CD4-positive, alpha-beta T cell treated with Interleukin-2 at 100 ng/mL for 4 hours (primary cell): Measurements from ENCODE around the gene ZNF200.
"Not testable (repeated sequence)": the region's sequence is repeated elsewhere in the genome, so short reads cannot be mapped to it uniquely, and the experiment has no call there.

Source experiments
- DNase-seq: peaks from one replicate; pipeline ENCODE4 v3.0.0-alpha.2; 2020; ENCODE audit warnings: low spot score

The ZNF200 gene

DNA sequence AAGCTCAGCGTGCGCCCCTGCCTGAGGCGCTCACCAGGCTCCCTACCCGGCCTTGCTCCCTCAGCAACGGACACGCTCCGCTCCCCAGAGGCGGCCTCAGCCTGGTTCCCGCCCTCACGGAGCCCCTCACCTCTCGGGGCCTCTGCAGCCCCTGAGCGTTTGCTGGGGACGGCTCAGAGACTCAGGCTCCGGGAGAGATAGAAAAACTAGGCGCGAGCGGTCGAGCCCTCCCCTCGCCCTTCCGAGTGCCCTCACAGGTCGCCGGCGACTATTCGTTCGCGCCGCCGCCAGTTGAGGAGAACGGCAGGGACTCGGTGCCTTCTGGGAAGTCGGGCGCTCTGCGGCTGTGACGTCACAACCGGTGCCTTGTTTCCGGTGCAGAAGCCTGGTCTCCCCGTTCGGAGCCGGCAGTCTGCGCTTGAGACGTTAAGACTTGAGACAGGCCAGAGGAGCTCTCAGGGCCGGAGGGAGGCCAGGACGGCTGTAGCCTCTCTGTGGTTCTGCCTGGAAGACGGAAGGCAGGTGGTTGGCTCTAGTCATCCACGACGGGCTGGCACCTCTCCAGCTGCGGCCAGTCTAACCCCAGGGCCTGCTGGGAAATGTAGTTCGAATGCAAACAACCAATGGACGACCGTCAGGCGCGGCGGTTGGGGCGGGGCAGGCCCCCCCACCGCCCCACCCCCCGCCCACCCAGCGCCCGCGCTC lies at the start of gene ZNF200:
Gene ZNF200, minus strand, starts transcription at position 302 of the 705 bp plus-strand sequence. CDS start 1,403 bp downstream, outside the sequence.
- peak; percentile 89 for DNase-seq

GRCh38 chr16:3283543-3284447 lies 48.8 kb upstream of the ZNF200 start:
- DNase-seq, result no peak

DNA sequence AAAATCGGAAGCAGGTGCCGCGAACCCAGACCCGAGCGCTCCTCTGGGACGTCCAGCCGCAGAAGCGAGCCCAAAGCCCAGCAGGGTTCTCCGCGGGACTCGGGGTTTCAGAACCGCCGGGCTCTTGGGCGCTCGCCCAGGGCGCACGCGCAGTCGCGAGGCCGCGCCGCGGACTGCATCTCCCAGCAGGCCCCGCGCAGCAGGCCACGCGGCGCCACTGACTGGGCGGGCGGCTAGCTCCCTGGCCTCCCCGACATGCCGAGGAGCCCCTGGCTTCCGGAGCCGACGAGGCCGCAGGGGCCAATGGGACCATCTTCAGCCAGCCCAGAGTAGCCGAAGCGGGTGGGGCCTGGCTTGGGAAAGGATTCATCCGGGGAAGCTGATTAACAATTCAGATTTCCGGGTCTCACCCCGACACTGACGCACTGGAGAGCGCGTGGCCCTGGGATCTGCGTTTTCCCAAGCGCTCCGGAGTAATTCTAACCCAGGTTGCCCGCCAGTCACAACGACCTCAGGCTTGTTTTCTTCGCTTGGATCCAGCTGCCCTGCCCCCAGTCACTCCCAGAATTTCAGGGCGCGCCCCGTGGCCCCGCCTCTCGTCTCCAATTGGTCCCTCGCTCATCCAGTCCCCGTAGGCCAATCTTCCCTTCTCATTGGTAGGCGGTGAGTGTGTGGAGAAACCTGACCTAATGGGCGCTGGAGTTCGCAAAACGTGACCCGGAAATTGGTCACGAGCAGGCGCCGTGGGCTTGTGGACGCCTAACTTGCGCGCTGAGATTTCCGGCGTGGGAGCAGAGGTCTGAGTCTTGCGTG lies 48.0 kb upstream of the ZNF200 start, which contains the start of gene ZNF263:
Gene ZNF263, plus strand, starts transcription at position 762 of the 813 bp plus-strand sequence. CDS start 328 bp downstream, outside the sequence.
- DNase-seq, result peak; percentile 95

- peak; percentile 4 for DNase-seq
These were observed 47.3 kb upstream of the ZNF200 start for GRCh38 chr16:3282103-3282729.

DNA sequence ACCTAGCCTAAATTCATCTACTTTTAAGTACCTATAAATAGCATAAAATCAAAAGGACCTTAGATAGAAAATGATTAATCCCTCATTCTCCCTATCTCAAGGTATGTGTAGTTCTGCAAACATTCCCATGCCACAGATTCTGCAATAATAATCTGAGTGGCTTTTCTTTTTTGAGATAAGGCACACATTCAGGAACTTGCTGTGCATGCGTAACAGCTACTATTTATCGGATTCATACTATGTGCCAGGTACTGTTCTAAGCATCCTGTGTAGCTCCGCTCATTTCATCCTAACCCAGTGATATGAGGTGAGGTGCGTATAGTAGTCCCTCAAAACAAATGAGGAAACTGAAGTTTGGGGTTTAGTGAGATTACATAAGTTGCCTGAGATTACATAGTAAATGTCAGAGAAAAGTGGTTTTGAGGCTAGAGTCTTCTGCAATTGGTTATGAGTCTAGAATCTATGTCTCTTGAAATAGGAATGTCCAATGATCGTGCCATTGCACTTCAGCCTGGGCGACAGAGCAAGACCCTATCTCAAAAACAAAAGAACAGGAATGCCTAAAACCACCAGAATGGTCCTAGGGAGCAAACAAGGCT lies 46.4 kb upstream of the ZNF200 start:
- DNase-seq, result no peak

GRCh38 chr16:3276679-3277078 lies 41.7 kb upstream of the ZNF200 start:
- no peak for DNase-seq

- DNase-seq, result no peak
These were observed 40.0 kb upstream of the ZNF200 start for GRCh38 chr16:3274947-3275346.

- DNase-seq, result no peak
These were observed 39.5 kb upstream of the ZNF200 start for GRCh38 chr16:3274490-3274889.

- DNase-seq, result not testable (repeated sequence)
These were observed 36.3 kb upstream of the ZNF200 start for GRCh38 chr16:3271281-3271680.

GRCh38 chr16:3270718-3271117 lies 35.8 kb upstream of the ZNF200 start:
- not testable (repeated sequence) for DNase-seq

DNA sequence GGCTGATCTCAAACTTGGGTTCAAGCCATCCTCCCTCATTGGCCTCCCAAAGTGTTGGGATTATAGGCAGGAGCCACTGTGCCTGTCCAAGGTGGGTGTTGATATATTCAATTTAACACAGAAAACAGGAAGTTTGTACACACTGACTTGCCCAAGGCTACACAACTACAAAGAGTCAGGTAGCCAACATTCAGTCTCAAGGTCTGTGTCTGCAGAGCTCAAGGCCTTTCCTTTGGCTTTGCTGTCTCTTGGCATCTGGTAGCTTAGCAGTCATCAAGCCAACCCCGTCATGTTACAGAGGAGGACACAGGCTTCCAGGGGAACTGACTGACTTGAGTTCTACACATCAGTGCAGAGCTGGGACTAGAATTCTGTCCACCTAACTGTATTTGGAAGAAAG lies 33.3 kb upstream of the ZNF200 start:
- no peak for DNase-seq

DNA sequence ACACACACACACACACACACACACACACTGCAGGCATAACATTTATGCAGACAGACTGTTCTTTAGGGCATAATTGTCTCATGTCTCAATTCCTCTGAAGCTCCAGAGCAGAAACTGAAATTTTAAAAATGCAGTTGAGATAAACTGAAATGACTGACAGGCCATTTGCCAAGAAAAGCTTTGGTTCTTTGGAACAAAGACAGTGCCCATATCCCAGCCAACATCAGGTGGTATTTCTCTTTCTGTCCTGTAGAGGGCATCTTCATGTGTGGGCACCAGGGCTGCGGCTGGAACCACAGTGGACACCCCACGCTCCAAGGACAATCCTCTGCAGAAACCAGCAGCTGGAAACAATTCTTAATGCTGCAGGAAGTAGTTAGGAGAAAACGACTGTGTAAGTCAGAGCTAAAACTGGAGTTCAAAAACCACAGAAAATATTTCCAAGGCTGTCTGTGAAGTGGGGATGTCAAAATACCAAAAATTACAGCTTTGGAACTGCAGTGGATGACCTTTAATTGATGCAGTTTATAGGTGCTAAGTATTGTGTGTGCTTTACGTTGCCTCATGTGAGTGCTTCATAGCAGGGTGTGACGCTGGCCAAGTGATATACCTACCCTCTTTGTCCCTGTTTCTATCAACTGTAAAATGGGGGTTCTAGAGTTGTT lies 32.0 kb upstream of the ZNF200 start:
- DNase-seq, result peak; percentile 25

- peak; percentile 98 for DNase-seq
These were observed 29.4 kb upstream of the ZNF200 start for GRCh38 chr16:3264137-3265036.

GRCh38 chr16:3262517-3262916 lies 27.6 kb upstream of the ZNF200 start:
- no peak for DNase-seq

- no peak for DNase-seq
These were observed 24.9 kb upstream of the ZNF200 start for GRCh38 chr16:3259836-3260235.

GRCh38 chr16:3256866-3257465 lies 22.0 kb upstream of the ZNF200 start:
- DNase-seq, result no peak

GRCh38 chr16:3256146-3256865 lies 21.3 kb upstream of the ZNF200 start, which contains the start of gene MEFV:
TSS of gene MEFV (minus strand) at chr16:3256633. CDS start at chr16:3256587, 46 bp downstream.
- DNase-seq, result no peak

- DNase-seq, result no peak
These were observed 19.4 kb upstream of the ZNF200 start for GRCh38 chr16:3254309-3254708.
